Measurements from ENCODE around the gene MSL1.
"Not testable (repeated sequence)": the region's sequence is repeated elsewhere in the genome, so short reads cannot be mapped to it uniquely, and the experiment has no call there.

The MSL1 gene

GRCh38 chr17:40130352-40131042 lies 8.7 kb downstream of the MSL1 start:
- DNase-seq, result peak; percentile 73 to 81

- DNase-seq, result no peak
Measured at GRCh38 chr17:40134184-40134583, 12.4 kb downstream of the MSL1 start.

GRCh38 chr17:40135817-40136216 lies 14.0 kb downstream of the MSL1 start:
- DNase-seq, result peak in 1 of 2 experiments; percentile 24

- DNase-seq, result peak in 1 of 2 experiments; percentile 58
Measured at GRCh38 chr17:40139566-40140058, 17.8 kb downstream of the MSL1 start.

- not testable (repeated sequence) for DNase-seq
Measured at GRCh38 chr17:40143166-40143565, 21.4 kb downstream of the MSL1 start.

GRCh38 chr17:40145476-40145875 lies 23.7 kb downstream of the MSL1 start:
- DNase-seq, result no peak

GRCh38 chr17:40148527-40148926 lies 26.8 kb downstream of the MSL1 start:
- no peak for DNase-seq

GRCh38 chr17:40150276-40150675 lies 28.5 kb downstream of the MSL1 start:
- no peak for DNase-seq

- peak; percentile 41 to 64 for DNase-seq
Measured at GRCh38 chr17:40151414-40151963, 29.7 kb downstream of the MSL1 start.

- no peak for DNase-seq
Measured at GRCh38 chr17:40153603-40154236, 31.9 kb downstream of the MSL1 start.

- DNase-seq, result peak; percentile 15 to 18
Measured at GRCh38 chr17:40157973-40158372, 36.2 kb downstream of the MSL1 start.

- DNase-seq, result no peak
Measured at GRCh38 chr17:40158438-40159013, 36.8 kb downstream of the MSL1 start.

GRCh38 chr17:40159456-40159855 lies 37.7 kb downstream of the MSL1 start:
- no peak for DNase-seq

GRCh38 chr17:40167685-40168261 lies 46.0 kb downstream of the MSL1 start:
- DNase-seq, result no peak

GRCh38 chr17:40168262-40168832 lies 46.6 kb downstream of the MSL1 start:
- peak; percentile 63 to 80 for DNase-seq

- no peak for DNase-seq
Measured at GRCh38 chr17:40170325-40170724, 48.6 kb downstream of the MSL1 start.

- DNase-seq, result no peak
Measured at GRCh38 chr17:40171750-40172149, 50.0 kb downstream of the MSL1 start.

GRCh38 chr17:40173091-40173777 lies 51.5 kb downstream of the MSL1 start:
- DNase-seq, result no peak

GRCh38 chr17:40173778-40174135 lies 52.0 kb downstream of the MSL1 start:
- no peak for DNase-seq

- peak in 1 of 2 experiments; percentile 23 for DNase-seq
Measured at GRCh38 chr17:40174514-40174913, 52.7 kb downstream of the MSL1 start.

GRCh38 chr17:40175928-40176753 lies 54.4 kb downstream of the MSL1 start:
- DNase-seq, result no peak

- DNase-seq, result no peak
Measured at GRCh38 chr17:40176754-40177110, 55.0 kb downstream of the MSL1 start.
